Prostate gland (tissue), 2 donors: ENCODE results near the gene PHLDB1.

Source experiments
- POLR2A ChIP-seq: fragments of 450-650 bp; IDR thresholded peaks from one replicate; pipeline ENCODE4 v1.6.1; 2016; ENCODE audit warnings: antibody characterized with exemption, mild to moderate bottlenecking
- POLR2AphosphoS5 ChIP-seq: sonication (generic); formaldehyde crosslinking; IDR thresholded peaks from one replicate; pipeline ENCODE4 v1.6.1; 2017; ENCODE audit warnings: antibody characterized with exemption
- TF ChIP-seq, protein P1 (sequence below), 4 experiments: fragments of 200-600 bp in 2 of 4; fragments of 450-650 bp in 2 of 4; sonication (generic) in 2 of 4; IDR thresholded peaks; 1 replicate in 3 of 4; 2 replicates in 1 of 4; pipeline ENCODE4 v1.5.1; 2016 to 2019; ENCODE audit warnings: antibody characterized with exemption in 4 of 4, mild to moderate bottlenecking in 2 of 4, moderate library complexity in 2 of 4

DNA sequence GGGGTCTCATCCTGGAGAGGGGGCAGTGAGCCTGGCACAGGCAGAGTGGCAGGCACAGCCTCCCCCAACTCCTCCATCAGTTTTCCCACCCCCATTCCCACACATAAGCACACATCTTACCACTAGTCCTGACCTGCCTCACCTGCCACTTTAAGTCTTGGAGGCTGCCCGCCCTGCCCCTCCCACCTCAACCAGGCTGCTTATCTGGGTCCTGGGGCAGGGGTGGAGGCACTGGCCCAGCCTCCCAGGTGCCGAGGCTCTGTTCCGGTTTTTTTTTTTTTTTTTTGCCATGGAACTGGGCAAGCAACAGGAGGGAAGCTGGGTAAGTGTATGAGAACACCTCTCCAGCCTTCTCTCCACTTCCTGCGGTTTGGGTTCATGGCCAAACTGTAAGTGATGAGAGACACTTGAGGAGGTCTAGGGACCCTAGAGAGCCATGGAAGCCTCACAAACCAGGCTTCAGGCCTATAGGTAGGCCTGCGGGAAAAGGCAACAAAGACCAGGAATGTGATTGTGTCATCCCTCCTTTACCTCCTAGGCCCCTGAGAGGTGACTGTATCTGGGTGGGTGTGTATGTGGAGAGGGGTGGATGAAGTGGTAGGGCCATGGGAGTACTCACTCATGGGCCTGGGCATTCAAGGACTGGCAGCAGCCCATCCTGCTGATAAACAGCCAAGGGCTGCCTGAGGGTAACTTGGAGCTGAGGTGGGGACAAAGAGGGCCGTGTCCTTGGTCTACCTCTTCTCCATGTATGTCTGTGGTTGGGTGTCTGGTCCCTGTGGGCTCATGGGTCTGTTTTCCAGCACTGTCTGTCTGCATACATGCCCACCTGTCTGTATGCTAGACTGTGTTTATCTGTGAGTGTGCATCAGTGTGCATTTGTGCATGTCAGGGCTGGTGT lies 22.6 kb downstream of the PHLDB1 start:
- TF ChIP-seq, protein P1, sequence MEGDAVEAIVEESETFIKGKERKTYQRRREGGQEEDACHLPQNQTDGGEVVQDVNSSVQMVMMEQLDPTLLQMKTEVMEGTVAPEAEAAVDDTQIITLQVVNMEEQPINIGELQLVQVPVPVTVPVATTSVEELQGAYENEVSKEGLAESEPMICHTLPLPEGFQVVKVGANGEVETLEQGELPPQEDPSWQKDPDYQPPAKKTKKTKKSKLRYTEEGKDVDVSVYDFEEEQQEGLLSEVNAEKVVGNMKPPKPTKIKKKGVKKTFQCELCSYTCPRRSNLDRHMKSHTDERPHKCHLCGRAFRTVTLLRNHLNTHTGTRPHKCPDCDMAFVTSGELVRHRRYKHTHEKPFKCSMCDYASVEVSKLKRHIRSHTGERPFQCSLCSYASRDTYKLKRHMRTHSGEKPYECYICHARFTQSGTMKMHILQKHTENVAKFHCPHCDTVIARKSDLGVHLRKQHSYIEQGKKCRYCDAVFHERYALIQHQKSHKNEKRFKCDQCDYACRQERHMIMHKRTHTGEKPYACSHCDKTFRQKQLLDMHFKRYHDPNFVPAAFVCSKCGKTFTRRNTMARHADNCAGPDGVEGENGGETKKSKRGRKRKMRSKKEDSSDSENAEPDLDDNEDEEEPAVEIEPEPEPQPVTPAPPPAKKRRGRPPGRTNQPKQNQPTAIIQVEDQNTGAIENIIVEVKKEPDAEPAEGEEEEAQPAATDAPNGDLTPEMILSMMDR (IDR thresholded peaks at IDR 0.05), result no peak
- TF ChIP-seq POLR2A, result no peak
- no peak for TF ChIP-seq POLR2AphosphoS5
